Measurements from ENCODE around the gene LRRC8E.
"Not testable (repeated sequence)": the region's sequence is repeated elsewhere in the genome, so short reads cannot be mapped to it uniquely, and the experiment has no call there.

LRRC8E gene

DNA sequence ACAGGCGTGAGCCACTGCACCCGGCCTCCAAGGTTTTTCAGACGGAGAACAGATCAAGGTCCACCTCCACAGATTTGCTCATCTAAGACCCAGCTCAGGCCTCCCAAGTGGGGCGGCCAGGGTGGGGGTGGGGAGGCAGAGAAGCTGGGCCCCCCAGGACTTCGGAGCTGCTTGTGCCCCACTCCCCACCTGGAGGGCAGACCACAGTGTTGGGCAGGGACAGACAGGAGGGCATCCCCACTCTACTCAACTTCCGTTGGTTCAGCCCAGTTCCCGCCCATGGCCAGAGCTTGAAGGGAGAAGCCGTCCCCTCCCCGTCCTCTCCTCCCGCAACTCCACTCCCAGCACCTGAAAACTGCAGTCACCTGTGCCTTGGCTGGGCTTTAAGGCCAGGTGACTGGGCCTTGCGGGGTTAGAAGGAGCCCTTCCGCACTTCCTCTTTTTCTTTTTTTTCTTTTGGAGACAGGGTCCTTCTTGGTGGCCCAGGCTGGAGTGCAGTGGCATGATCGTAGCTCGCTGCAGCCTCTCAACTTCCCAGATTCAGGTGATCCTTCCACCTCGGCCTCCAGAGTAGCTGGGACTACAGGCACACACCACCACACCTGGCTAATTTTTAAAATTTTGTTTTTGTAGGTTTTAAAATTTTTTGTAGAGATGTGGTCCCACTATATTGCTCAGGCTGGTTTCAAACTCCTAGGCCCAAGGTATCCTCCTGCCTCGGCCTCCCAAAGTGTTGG, 734 bp upstream of the LRRC8E start:
- no peak for TF ChIP-seq CTCF (IDR thresholded peaks at IDR 0.05; ENCODE audit: low read depth, low read length, missing control alignments)
- DNase-seq (ENCODE audit: extremely low read depth, low read depth) = no peak
- peak overlapping the region; percentile 61; the same call in 1 of the 2 replicates for H3K4me3 ChIP-seq (replicated peaks; ENCODE audit: low read depth, low read length)

GRCh38 chr19:7888826-7889217, 512 bp downstream of the LRRC8E start:
- DNase-seq (ENCODE audit: extremely low read depth, low read depth) = no peak
- peak overlapping the region; percentile 61 for H3K4me3 ChIP-seq (replicated peaks; ENCODE audit: low read depth, low read length)
- TF ChIP-seq CTCF (IDR thresholded peaks at IDR 0.05; ENCODE audit: low read depth, low read length, missing control alignments) = no peak

DNA sequence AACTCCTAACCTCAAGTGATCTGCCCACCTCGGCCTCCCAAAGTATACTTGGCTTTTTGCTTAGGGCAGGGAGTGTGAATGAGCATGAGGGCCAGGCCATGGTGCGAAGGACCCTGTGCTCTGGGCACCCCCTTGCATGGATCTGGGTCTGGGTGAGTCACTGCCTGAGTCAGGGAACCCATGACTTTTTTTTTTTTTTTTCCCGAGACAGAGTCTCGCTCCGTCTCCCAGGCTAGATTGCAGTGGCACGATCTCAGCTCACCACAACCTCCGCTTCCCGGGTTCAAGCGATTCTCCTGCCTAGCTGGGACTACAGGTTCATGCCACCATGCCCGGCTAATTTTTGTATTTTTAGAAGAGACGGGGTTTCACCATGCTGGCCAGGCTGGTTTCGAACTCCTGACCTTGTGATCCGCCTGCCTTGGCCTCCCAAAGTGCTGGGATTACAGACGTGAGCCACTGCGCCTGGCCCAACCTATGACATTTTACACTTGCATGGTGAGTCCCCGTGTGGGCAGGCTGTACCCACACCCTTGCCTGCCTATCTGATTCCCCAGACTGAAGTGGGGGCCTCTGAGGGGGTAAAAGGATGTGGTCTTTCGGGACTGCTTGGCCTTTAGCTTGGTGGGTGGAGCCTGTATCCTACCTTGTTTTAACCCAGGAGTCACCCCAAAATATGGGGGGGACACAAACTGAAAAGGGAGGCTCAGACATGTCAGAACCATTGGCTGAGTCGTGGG, 5.2 kb downstream of the LRRC8E start:
- DNase-seq (ENCODE audit: extremely low read depth, low read depth); H3K4me3 ChIP-seq (replicated peaks; ENCODE audit: low read depth, low read length): not testable (repeated sequence)

- no peak for TF ChIP-seq CTCF (IDR thresholded peaks at IDR 0.05; ENCODE audit: low read depth, low read length, missing control alignments)
- H3K4me3 ChIP-seq (replicated peaks; ENCODE audit: low read depth, low read length) = no peak overlapping the region
- no peak for DNase-seq (ENCODE audit: extremely low read depth, low read depth)
These were observed 6.5 kb downstream of the LRRC8E start for GRCh38 chr19:7894612-7895309.

DNA sequence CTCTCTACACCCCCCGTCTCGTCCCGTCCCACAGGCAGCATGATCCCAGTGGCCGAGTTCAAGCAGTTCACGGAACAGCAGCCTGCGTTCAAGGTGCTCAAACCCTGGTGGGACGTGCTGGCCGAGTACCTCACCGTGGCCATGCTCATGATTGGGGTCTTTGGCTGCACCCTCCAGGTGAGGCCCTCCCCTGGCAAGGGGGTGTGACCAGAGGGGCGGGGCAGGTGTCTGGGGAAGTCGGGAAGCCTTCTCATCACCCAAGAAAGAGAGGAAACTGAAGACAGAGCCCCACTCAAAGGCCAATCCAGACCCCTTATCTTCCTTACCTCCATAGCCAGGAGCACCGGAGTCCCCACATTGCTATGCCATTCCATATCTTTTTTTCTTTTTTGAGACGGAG, 7.3 kb downstream of the LRRC8E start:
- H3K4me3 ChIP-seq (replicated peaks; ENCODE audit: low read depth, low read length) = no peak overlapping the region
- DNase-seq (ENCODE audit: extremely low read depth, low read depth) = no peak
- TF ChIP-seq CTCF (IDR thresholded peaks at IDR 0.05; ENCODE audit: low read depth, low read length, missing control alignments) = no peak

GRCh38 chr19:7897292-7897691, 9.0 kb downstream of the LRRC8E start:
- no peak for TF ChIP-seq CTCF (IDR thresholded peaks at IDR 0.05; ENCODE audit: low read depth, low read length, missing control alignments)
- no peak overlapping the region for H3K4me3 ChIP-seq (replicated peaks; ENCODE audit: low read depth, low read length)
- no peak for DNase-seq (ENCODE audit: extremely low read depth, low read depth)

DNA sequence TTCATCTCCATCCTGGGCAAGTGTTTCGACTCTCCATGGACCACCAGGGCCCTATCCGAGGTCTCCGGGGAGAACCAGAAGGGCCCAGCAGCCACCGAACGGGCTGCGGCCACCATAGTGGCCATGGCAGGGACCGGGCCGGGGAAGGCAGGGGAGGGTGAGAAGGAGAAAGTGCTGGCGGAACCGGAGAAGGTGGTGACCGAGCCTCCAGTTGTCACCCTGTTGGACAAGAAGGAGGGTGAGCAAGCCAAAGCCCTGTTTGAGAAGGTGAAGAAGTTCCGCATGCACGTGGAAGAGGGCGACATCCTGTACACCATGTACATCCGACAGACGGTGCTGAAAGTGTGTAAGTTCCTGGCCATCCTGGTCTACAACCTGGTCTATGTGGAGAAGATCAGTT, 10.7 kb downstream of the LRRC8E start:
- no peak overlapping the region for H3K4me3 ChIP-seq (replicated peaks; ENCODE audit: low read depth, low read length)
- TF ChIP-seq CTCF (IDR thresholded peaks at IDR 0.05; ENCODE audit: low read depth, low read length, missing control alignments) = no peak
- DNase-seq (ENCODE audit: extremely low read depth, low read depth) = no peak
